HEK293 (cell line): ENCODE data around the gene TBC1D4.
A peak's percentile ranks its signal among the peaks of the same experiment; 100 is the strongest.

ENCODE experiments used
- CTCF ChIA-PET: fragments of 350-600 bp; formaldehyde crosslinking; extraction: SDS; loops from one replicate; lab custom pipeline; 2021; ENCODE audit warnings: antibody characterized with exemption; lab: Yijun Ruan, JAX
- POLR2A ChIA-PET: fragments of 300-600 bp; formaldehyde crosslinking; extraction: SDS; loops from one replicate; lab custom pipeline; 2020; ENCODE audit warnings: antibody characterized with exemption, inconsistent platforms; lab: Yijun Ruan, JAX
- H3K27ac ChIP-seq: fragments of 200-500 bp; sonication (Bioruptor generic); 2 replicates; pipeline ENCODE4 v1.5.1; 2014; ENCODE audit warnings: low read depth, low read length, control low read depth, inconsistent platforms; ENCODE audit errors: extremely low read depth
- H3K36me3 ChIP-seq, 2 experiments: fragments of 200-500 bp in 1 of 2; sonication (Bioruptor generic) in 1 of 2; 1 replicate in 1 of 2; 2 replicates in 1 of 2; pipeline ENCODE4 v1.5.1; 2014 to 2017; ENCODE audit warnings: inconsistent platforms in 2 of 2, low read length in 2 of 2; ENCODE audit not compliant: control insufficient read depth in 2 of 2, insufficient read depth in 1 of 2
- H3K4me1 ChIP-seq: fragments of 200-500 bp; sonication (Bioruptor generic); 2 replicates; pipeline ENCODE4 v1.5.1; 2014; ENCODE audit warnings: mild to moderate bottlenecking, low read length, inconsistent platforms; ENCODE audit not compliant: control insufficient read depth, insufficient read depth
- H3K4me3 ChIP-seq: 2 replicates; pipeline ENCODE4 v1.5.1; 2011; ENCODE audit warnings: low read depth, mild to moderate bottlenecking, control low read depth, low read length, moderate library complexity
- H3K9me3 ChIP-seq: fragments of 200-500 bp; sonication (Bioruptor generic); 2 replicates; pipeline ENCODE4 v1.5.1; 2014; ENCODE audit warnings: low read depth, low read length, inconsistent platforms; ENCODE audit not compliant: control insufficient read depth, insufficient read depth
- BCL11B ChIP-seq: fragments of 450-650 bp; formaldehyde crosslinking; IDR thresholded peaks from 2 replicates; pipeline ENCODE4 v1.5.1; 2016; ENCODE audit warnings: low read depth, missing biosample characterization, missing genetic modification characterization
- GLIS1 ChIP-seq: fragments of 450-650 bp; formaldehyde crosslinking; IDR thresholded peaks from 2 replicates; pipeline ENCODE4 v1.5.1; 2016; ENCODE audit warnings: missing biosample characterization, missing genetic modification characterization
- INSM2 ChIP-seq: fragments of 450-650 bp; formaldehyde crosslinking; IDR thresholded peaks from 2 replicates; pipeline ENCODE4 v1.5.1; 2016; ENCODE audit warnings: missing biosample characterization, missing genetic modification characterization
- KLF7 ChIP-seq: fragments of 450-650 bp; formaldehyde crosslinking; IDR thresholded peaks from 2 replicates; pipeline ENCODE4 v1.5.1; 2016; ENCODE audit warnings: missing biosample characterization, missing genetic modification characterization, borderline replicate concordance
- MZF1 ChIP-seq: fragments of 450-650 bp; formaldehyde crosslinking; IDR thresholded peaks from 2 replicates; pipeline ENCODE4 v1.5.1; 2017; ENCODE audit warnings: missing biosample characterization, missing genetic modification characterization, borderline replicate concordance
- PRDM6 ChIP-seq: fragments of 450-650 bp; formaldehyde crosslinking; IDR thresholded peaks from 2 replicates; pipeline ENCODE4 v1.5.1; 2017; ENCODE audit warnings: missing biosample characterization, missing genetic modification characterization
- SCRT2 ChIP-seq: fragments of 450-650 bp; formaldehyde crosslinking; IDR thresholded peaks from 2 replicates; pipeline ENCODE4 v1.5.1; 2016; ENCODE audit warnings: missing biosample characterization, missing genetic modification characterization
- SETDB1 ChIP-seq: IDR thresholded peaks from one replicate; pipeline ENCODE4 v1.6.1; 2017; ENCODE audit warnings: mild to moderate bottlenecking, low read length, moderate library complexity, mixed read lengths; ENCODE audit not compliant: insufficient read length
- YY2 ChIP-seq: fragments of 450-650 bp; formaldehyde crosslinking; IDR thresholded peaks from 2 replicates; pipeline ENCODE4 v1.5.1; 2016; ENCODE audit warnings: missing biosample characterization, missing genetic modification characterization
- ZBTB7A ChIP-seq: fragments of 450-650 bp; formaldehyde crosslinking; IDR thresholded peaks from 2 replicates; pipeline ENCODE4 v1.5.1; 2016; ENCODE audit warnings: low read depth, missing biosample characterization, missing genetic modification characterization
- ZIC2 ChIP-seq: fragments of 450-650 bp; formaldehyde crosslinking; IDR thresholded peaks from 2 replicates; pipeline ENCODE4 v1.5.1; 2016; ENCODE audit warnings: missing biosample characterization, missing genetic modification characterization
- ZNF114 ChIP-seq: fragments of 450-650 bp; formaldehyde crosslinking; IDR thresholded peaks from 2 replicates; pipeline ENCODE4 v1.5.0; 2017; ENCODE audit warnings: missing biosample characterization, missing genetic modification characterization
- ZNF138 ChIP-seq: fragments of 450-650 bp; formaldehyde crosslinking; IDR thresholded peaks from 2 replicates; pipeline ENCODE4 v1.5.1; 2016; ENCODE audit warnings: missing biosample characterization, missing genetic modification characterization, borderline replicate concordance
- ZNF140 ChIP-seq: fragments of 450-650 bp; formaldehyde crosslinking; IDR thresholded peaks from 2 replicates; pipeline ENCODE4 v1.5.1; 2016; ENCODE audit warnings: missing biosample characterization, missing genetic modification characterization
- ZNF184 ChIP-seq: fragments of 450-650 bp; IDR thresholded peaks from 2 replicates; pipeline ENCODE4 v1.5.1; 2018; ENCODE audit warnings: missing biosample characterization, mild to moderate bottlenecking, missing genetic modification characterization
- ZNF202 ChIP-seq: fragments of 450-650 bp; formaldehyde crosslinking; IDR thresholded peaks from 2 replicates; pipeline ENCODE4 v1.5.1; 2016; ENCODE audit warnings: missing biosample characterization, missing genetic modification characterization, borderline replicate concordance
- ZNF211 ChIP-seq: fragments of 450-650 bp; formaldehyde crosslinking; IDR thresholded peaks from 2 replicates; pipeline ENCODE4 v1.5.1; 2016; ENCODE audit warnings: low read depth, missing biosample characterization, missing genetic modification characterization
- ZNF311 ChIP-seq: fragments of 450-650 bp; formaldehyde crosslinking; IDR thresholded peaks from 2 replicates; pipeline ENCODE4 v1.5.1; 2017; ENCODE audit warnings: missing biosample characterization, missing genetic modification characterization, borderline replicate concordance
- ZNF324 ChIP-seq: fragments of 450-650 bp; formaldehyde crosslinking; IDR thresholded peaks from 2 replicates; pipeline ENCODE4 v1.5.1; 2016; ENCODE audit warnings: missing biosample characterization, missing genetic modification characterization
- ZNF362 ChIP-seq: fragments of 450-650 bp; formaldehyde crosslinking; IDR thresholded peaks from 2 replicates; pipeline ENCODE4 v1.5.1; 2016; ENCODE audit warnings: missing biosample characterization, missing genetic modification characterization
- ZNF488 ChIP-seq: fragments of 450-650 bp; formaldehyde crosslinking; IDR thresholded peaks from 2 replicates; pipeline ENCODE4 v1.5.1; 2016; ENCODE audit warnings: missing biosample characterization, missing genetic modification characterization
- ZNF544 ChIP-seq: fragments of 450-650 bp; formaldehyde crosslinking; IDR thresholded peaks from 2 replicates; pipeline ENCODE4 v1.5.0; 2017; ENCODE audit warnings: missing biosample characterization, missing genetic modification characterization
- ZNF560 ChIP-seq: fragments of 450-650 bp; formaldehyde crosslinking; IDR thresholded peaks from 2 replicates; pipeline ENCODE4 v1.5.1; 2017; ENCODE audit warnings: missing biosample characterization, missing genetic modification characterization, borderline replicate concordance
- ZNF600 ChIP-seq: fragments of 450-650 bp; formaldehyde crosslinking; IDR thresholded peaks from 2 replicates; pipeline ENCODE4 v1.5.1; 2016; ENCODE audit warnings: missing biosample characterization, missing genetic modification characterization
- ZNF629 ChIP-seq: fragments of 450-650 bp; formaldehyde crosslinking; IDR thresholded peaks from 2 replicates; pipeline ENCODE4 v1.5.1; 2017; ENCODE audit warnings: missing biosample characterization, missing genetic modification characterization
- ZNF654 ChIP-seq: fragments of 450-650 bp; formaldehyde crosslinking; IDR thresholded peaks from 2 replicates; pipeline ENCODE4 v1.5.1; 2016; ENCODE audit warnings: low read depth, missing biosample characterization, missing genetic modification characterization
- ZNF768 ChIP-seq: fragments of 450-650 bp; formaldehyde crosslinking; IDR thresholded peaks from 2 replicates; pipeline ENCODE4 v1.5.1; 2018; ENCODE audit warnings: missing biosample characterization, mild to moderate bottlenecking, missing genetic modification characterization
- ZNF837 ChIP-seq: fragments of 450-650 bp; formaldehyde crosslinking; IDR thresholded peaks from 2 replicates; pipeline ENCODE4 v1.5.1; 2016; ENCODE audit warnings: missing biosample characterization, missing genetic modification characterization

TBC1D4 gene

DNA sequence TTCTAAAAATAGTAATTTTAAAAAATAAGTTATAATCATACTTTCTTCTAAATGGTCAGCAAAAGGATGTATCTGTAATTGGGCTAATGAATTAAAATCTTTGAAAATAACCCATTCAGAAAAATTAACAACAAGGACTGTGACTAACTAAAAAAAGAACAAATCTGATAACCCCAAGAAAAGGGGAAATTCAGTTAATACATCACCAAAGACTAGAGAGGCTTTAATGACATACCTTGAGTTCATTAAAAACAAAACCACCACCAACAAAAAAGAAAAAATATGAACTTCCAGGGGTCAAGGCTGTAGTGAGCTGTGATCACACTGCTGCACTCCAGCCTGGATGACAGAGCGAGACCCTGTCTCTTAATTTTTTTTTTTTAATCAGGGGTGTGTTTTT, 121.8 kb downstream of the TBC1D4 start:
- Histone ChIP-seq H3K4me1 (no peaks in the 10 kb centered on the region), H3K4me3 (no peak overlapping the region), H3K27ac (no peak overlapping the region), H3K36me3 (peaks cover 0 to 3% of the 10 kb centered on the region in 2 experiments; a peak in 1 of 3 replicates), H3K9me3 (no peaks in the 10 kb centered on the region)
- no peak for TF ChIP-seq INSM2 (tag by site-specific recombination)
- no peak for TF ChIP-seq ZNF140 (tag by site-specific recombination)
- no peak for TF ChIP-seq ZNF600 (tag by site-specific recombination)
- TF ChIP-seq ZNF629 (tag by site-specific recombination) = no peak
- TF ChIP-seq ZNF211 (tag by site-specific recombination) = no peak
- no peak for TF ChIP-seq BCL11B (tag by site-specific recombination)
- TF ChIP-seq ZNF114 (tag by site-specific recombination) = no peak
- ChIA-PET POLR2A (no interaction called here), CTCF (interaction anchor here (0.9 kb wide), 1 partner anchor 13 kb away, joined by 5 read pairs; no protein-coding TSS in a partner anchor)

DNA sequence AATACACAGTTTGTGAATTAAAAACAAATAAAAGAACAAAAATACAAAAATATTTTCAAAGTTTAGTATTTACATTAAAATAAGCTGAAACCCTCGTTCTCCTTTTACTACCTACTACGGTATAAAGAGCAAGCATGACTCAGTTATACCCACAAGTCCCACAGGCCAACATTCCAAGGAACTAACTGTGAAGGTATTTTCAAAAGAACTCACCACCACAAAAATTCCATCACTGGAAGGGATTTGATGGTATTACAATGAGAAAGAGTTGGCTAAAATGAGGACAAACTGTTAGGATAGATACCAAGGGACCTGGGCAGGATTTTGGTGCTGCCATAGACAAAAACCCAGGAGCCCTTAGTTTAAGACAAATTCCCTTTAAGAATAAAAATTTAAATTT, 122.7 kb downstream of the TBC1D4 start:
- H3K27ac ChIP-seq = no peak overlapping the region
- ChIA-PET CTCF (interaction anchor here (0.6 to 2.2 kb wide), 5 partner anchors 8 to 440 kb away, joined by 3 to 8 read pairs (median 6); partner anchors contain the start of gene TBC1D4), POLR2A (interaction anchor here (0.5 kb wide), 1 partner anchor 55 kb away, joined by 4 read pairs; no protein-coding TSS in a partner anchor)

GRCh38 chr13:75357576-75358289, 124.2 kb downstream of the TBC1D4 start:
- H3K9me3 ChIP-seq = no peaks in the 10 kb centered on the region
- CTCF ChIA-PET = interaction anchor here (0.6 to 2.2 kb wide), 10 partner anchors 9 to 484 kb away, joined by 3 to 8 read pairs (median 3); partner anchors contain the start of gene TBC1D4
- no peak overlapping the region for H3K4me3 ChIP-seq
- POLR2A ChIA-PET = no interaction called here
- H3K27ac ChIP-seq = no peak overlapping the region
- H3K4me1 ChIP-seq = no peaks in the 10 kb centered on the region
- peaks cover 0 to 12% of the 10 kb centered on the region in 2 experiments; a peak in 1 of 3 replicates for H3K36me3 ChIP-seq
- TF ChIP-seq ZNF768 = peak; percentile 61; the same call in 1 of the 2 replicates
- TF ChIP-seq ZNF544 (tag by site-specific recombination) = no peak
- TF ChIP-seq ZNF654 (tag by site-specific recombination) = peak; percentile 21; the same call in 1 of the 2 replicates
- TF ChIP-seq ZNF184 (tag by site-specific recombination) = no peak
- no peak for TF ChIP-seq ZNF837 (tag by site-specific recombination)
- TF ChIP-seq ZNF488 (tag by site-specific recombination) = no peak
- TF ChIP-seq ZNF560 = no peak
- TF ChIP-seq SCRT2 = peak; percentile 30; the same call in 1 of the 2 replicates
- TF ChIP-seq ZIC2 = 0 out of 2 replicates have a peak, but pooled peaks have one; percentile 20
- no peak for TF ChIP-seq ZNF138 (tag by site-specific recombination)
- TF ChIP-seq ZNF362 (tag by site-specific recombination) = 0 out of 2 replicates have a peak, but pooled peaks have one; percentile 19
- no peak for TF ChIP-seq ZNF311 (tag by site-specific recombination)
- 0 out of 2 replicates have a peak, but pooled peaks have one; percentile 41 for TF ChIP-seq GLIS1
- TF ChIP-seq PRDM6 (tag by site-specific recombination) = no peak
- TF ChIP-seq SETDB1 = no peak
- no peak for TF ChIP-seq ZNF324
- no peak for TF ChIP-seq MZF1
- TF ChIP-seq ZNF202 = no peak

More for the DNA sequence above, 122.7 kb downstream of the TBC1D4 start:
- H3K36me3 ChIP-seq = peaks cover 0 to 6% of the 10 kb centered on the region in 2 experiments; a peak in 1 of 3 replicates
- H3K4me3 ChIP-seq = no peak overlapping the region
- TF ChIP-seq ZBTB7A (tag by site-specific recombination) (no peak), KLF7 (tag by site-specific recombination) (no peak), YY2 (tag by site-specific recombination) (no peak)
- H3K9me3 ChIP-seq = no peaks in the 10 kb centered on the region
- H3K4me1 ChIP-seq = no peaks in the 10 kb centered on the region
